Mononuclear cell (primary cell): ENCODE results near the gene ABHD14A. TPM values are rescaled to one million over a fixed set of nuclear protein-coding genes. Genes with fewer than 3 reads are reported as not detected.

Source experiments
- H3K27me3 ChIP-seq: 2 replicates; pipeline ENCODE4 v1.6.0; 2011; ENCODE audit warnings: low read length, control low read depth; ENCODE audit not compliant: insufficient read depth
- H3K4me1 ChIP-seq: 2 replicates; pipeline ENCODE4 v1.5.1; 2011; ENCODE audit warnings: mild to moderate bottlenecking, low read length, control low read depth; ENCODE audit not compliant: insufficient read depth
- H3K4me3 ChIP-seq: 2 replicates; pipeline ENCODE4 v1.5.1; 2011; ENCODE audit warnings: mild to moderate bottlenecking, low read length, moderate library complexity
- H3K9me3 ChIP-seq: 2 replicates; pipeline ENCODE4 v1.5.1; 2011; ENCODE audit warnings: low read depth, mild to moderate bottlenecking, control low read depth, low read length
- total RNA-seq: library from RNA; depleted of rRNA; stranded (reverse); fragments of >200 nt; gene quantifications from one replicate; pipeline ENCODE4 v1.2.3, GENCODE V29; 2012

ABHD14A gene
- total RNA-seq, 1 donor, result 6.6 TPM

- Histone ChIP-seq H3K27me3 (no peaks in the 10 kb centered on the region), H3K9me3 (no peaks in the 10 kb centered on the region), H3K4me3 (no peak overlapping the region), H3K4me1 (peaks cover 12% of the 10 kb centered on the region)
Measured at GRCh38 chr3:51946796-51947195, 28.1 kb upstream of the ABHD14A start.

DNA sequence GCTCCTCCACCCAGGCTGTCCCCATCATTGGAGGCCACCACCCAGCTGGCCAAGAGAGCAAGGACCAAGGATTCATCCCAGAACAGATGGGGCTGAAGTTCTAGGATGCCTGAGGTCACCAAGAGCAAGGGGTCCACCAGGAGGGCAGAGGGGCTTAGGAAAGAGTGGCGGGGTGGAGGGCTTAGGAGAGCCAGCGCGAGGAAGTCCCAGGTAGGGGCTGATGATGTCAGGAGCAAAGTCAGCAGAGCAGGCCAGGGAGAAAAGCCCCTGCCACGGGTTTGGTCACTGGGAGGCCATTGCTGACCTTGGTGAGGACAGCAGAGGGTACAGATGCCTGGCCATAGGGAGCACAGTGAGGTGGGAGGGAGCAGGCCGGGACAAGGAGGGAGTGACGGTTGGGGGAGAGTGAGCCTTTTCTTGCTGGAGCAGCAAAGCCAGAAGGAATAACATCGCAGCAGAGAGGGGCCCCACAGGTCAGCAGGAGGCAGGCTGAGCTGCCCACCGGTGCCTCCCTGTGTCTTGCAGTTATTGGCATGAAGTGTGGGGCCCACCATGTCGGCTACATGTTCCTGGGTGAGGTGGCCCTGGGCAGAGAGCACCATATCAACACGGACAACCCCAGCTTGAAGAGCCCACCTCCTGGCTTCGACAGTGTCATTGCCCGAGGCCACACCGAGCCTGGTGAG, 27.5 kb upstream of the ABHD14A start:
- H3K4me1 ChIP-seq, result peaks cover 9% of the 10 kb centered on the region
- no peak overlapping the region for H3K4me3 ChIP-seq
- no peaks in the 10 kb centered on the region for H3K9me3 ChIP-seq
- no peaks in the 10 kb centered on the region for H3K27me3 ChIP-seq

- H3K4me1 ChIP-seq, result peaks cover 5% of the 10 kb centered on the region
- H3K27me3 ChIP-seq, result no peaks in the 10 kb centered on the region
- no peak overlapping the region for H3K4me3 ChIP-seq
- H3K9me3 ChIP-seq, result no peaks in the 10 kb centered on the region
Measured at GRCh38 chr3:51948016-51948580, 26.8 kb upstream of the ABHD14A start.

GRCh38 chr3:51949121-51949520, 25.7 kb upstream of the ABHD14A start:
- Histone ChIP-seq H3K4me3 (no peak overlapping the region), H3K27me3 (no peaks in the 10 kb centered on the region), H3K4me1 (peaks cover 13% of the 10 kb centered on the region), H3K9me3 (no peaks in the 10 kb centered on the region)

DNA sequence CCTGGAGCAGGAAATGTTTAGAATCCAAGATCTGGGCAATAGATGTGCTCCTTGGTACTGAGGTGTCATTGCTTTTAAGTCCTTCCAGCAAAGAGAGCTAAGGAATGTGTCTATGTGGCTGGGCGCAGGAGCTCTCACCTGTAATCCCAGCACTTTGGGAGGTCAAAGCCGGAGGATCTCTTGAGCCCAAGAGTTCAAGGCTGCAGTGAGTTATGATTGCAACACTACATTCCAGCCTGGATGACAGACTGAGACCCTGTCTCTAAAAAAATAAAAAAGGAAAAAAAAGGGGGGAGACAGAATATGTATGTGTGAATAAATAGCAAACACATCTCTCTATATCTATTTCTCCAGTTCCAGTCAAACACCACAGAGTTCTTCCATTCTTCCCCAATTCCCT, 24.0 kb upstream of the ABHD14A start:
- Histone ChIP-seq H3K4me1 (peaks cover 26% of the 10 kb centered on the region), H3K4me3 (no peak overlapping the region), H3K9me3 (no peaks in the 10 kb centered on the region), H3K27me3 (peaks cover 8% of the 10 kb centered on the region)

GRCh38 chr3:51953445-51953844, 21.4 kb upstream of the ABHD14A start:
- Histone ChIP-seq H3K27me3 (peaks cover 20% of the 10 kb centered on the region), H3K4me3 (no peak overlapping the region), H3K9me3 (no peaks in the 10 kb centered on the region), H3K4me1 (peaks cover 44% of the 10 kb centered on the region)

DNA sequence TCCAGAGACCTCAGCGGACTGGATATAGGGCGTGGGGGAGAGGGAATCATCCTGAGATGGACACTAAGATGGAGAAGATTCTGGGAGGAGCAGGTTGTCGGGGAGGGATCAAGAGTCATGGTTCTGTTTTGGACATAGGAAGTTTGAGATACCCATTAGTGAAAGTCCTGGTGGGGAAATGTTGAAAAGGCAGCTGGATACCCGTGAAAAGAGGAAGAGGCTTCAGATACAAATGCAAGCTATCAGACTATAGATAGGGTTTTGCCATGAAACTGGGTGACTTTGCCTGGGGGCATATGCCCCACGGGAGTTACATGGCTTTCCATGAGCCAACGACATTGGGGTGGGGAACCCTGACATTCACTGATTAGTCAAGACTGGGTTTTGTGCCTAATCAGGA, 20.8 kb upstream of the ABHD14A start:
- Histone ChIP-seq H3K4me3 (no peak overlapping the region), H3K4me1 (peaks cover 44% of the 10 kb centered on the region), H3K9me3 (no peaks in the 10 kb centered on the region), H3K27me3 (peaks cover 20% of the 10 kb centered on the region)

DNA sequence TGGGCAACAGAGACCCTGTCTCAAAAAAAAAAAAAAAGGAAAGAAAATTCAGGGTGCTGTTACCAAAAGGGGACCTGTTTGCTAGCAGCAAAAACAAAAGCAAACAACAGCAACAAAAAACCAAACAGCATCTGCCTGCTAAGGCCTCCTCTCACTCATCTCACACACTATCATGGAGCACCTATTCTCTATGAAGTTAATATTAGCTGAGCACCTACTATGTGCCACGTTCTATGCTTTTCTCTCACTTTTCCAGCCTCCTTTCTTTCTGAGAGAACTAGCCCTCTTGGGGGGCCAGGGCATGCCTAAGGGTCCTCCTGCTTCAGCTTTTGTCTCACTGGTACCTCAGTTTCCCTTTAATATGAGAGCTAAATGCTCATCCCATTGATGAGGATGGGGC, 20.2 kb upstream of the ABHD14A start:
- Histone ChIP-seq H3K4me3 (no peak overlapping the region), H3K4me1 (peaks cover 44% of the 10 kb centered on the region), H3K27me3 (peaks cover 20% of the 10 kb centered on the region), H3K9me3 (no peaks in the 10 kb centered on the region)

- Histone ChIP-seq H3K4me3 (no peak within 1 kb of the TSS), H3K4me1 (peaks cover 44% of the 10 kb centered on the region), H3K9me3 (no peaks in the 10 kb centered on the region), H3K27me3 (peaks cover 20% of the 10 kb centered on the region)
Measured at GRCh38 chr3:51955175-51955892, 19.5 kb upstream of the ABHD14A start, which contains the start of gene GPR62. GPR62 (plus strand) TSS chr3:51955381; CDS start chr3:51955653, 272 bp downstream.

GRCh38 chr3:51955893-51956770, 18.7 kb upstream of the ABHD14A start:
- no peak overlapping the region for H3K4me3 ChIP-seq
- peaks cover 20% of the 10 kb centered on the region for H3K27me3 ChIP-seq

DNA sequence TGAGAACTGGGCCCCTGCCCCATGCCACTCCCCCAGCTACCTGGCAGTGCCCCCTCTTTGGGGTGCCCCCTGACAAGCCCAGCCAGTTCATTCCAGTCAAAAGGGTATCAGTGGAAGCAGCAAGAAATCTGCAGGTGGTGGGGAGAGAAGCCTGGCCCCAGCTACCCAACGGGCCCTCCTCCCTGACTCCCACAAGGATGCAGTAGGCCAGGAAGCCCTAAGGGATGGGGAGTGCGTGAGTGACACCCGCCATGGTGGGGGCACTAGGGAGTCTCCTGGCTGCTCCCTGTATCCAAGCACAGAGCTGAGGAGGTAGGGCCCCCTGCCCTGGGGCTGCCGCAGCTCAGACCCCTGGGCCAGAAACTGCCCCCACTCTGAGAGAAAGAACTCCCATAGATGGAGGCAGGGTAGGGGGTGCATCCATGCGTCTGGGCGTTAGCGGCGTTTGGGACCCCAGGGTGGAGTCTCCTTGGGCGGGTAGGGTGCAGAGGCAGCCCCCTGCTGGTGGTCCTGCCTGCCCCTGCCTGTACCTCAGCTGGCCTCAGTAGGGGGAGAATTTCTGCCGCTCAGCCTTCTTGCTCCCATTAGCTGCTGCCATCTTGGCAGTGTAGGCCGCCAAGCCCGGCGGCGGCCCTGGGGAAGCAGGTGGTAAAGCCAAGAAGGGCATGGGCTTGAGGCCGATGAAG, 17.2 kb upstream of the ABHD14A start:
- Histone ChIP-seq H3K9me3 (no peaks in the 10 kb centered on the region), H3K4me3 (no peak overlapping the region), H3K4me1 (peaks cover 44% of the 10 kb centered on the region), H3K27me3 (peaks cover 20% of the 10 kb centered on the region)

More at GRCh38 chr3:51955893-51956770, 18.7 kb upstream of the ABHD14A start:
- H3K9me3 ChIP-seq, result no peaks in the 10 kb centered on the region
- H3K4me1 ChIP-seq, result peaks cover 44% of the 10 kb centered on the region

GRCh38 chr3:51958603-51959521, 16.0 kb upstream of the ABHD14A start:
- H3K27me3 ChIP-seq, result peaks cover 20% of the 10 kb centered on the region
- no peak overlapping the region for H3K4me3 ChIP-seq
- H3K4me1 ChIP-seq, result peaks cover 34% of the 10 kb centered on the region
- no peaks in the 10 kb centered on the region for H3K9me3 ChIP-seq

DNA sequence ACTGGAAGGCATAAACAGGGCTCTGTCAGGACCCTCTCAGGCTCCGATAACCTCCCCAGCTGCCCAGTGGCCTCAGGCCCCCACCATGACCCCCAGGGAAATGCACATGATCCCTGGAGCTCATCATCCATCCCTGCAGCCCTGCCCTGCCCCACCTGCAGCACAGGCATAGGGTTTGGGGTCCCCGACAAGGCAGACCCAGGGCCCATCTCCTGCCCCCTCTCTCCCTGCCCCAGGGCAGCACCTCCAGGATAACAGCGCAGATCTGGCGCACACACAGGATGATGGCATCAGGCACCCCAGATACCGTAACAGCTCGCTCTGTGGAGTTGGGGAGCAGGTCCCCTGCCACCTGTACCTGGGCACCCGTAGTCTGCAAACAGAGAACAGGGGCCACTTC, 15.2 kb upstream of the ABHD14A start:
- no peak overlapping the region for H3K4me3 ChIP-seq
- H3K4me1 ChIP-seq, result peaks cover 26% of the 10 kb centered on the region
- H3K27me3 ChIP-seq, result peaks cover 20% of the 10 kb centered on the region
- no peaks in the 10 kb centered on the region for H3K9me3 ChIP-seq
